ENCODE measurements around the gene SLC2A5.

SLC2A5 gene

DNA sequence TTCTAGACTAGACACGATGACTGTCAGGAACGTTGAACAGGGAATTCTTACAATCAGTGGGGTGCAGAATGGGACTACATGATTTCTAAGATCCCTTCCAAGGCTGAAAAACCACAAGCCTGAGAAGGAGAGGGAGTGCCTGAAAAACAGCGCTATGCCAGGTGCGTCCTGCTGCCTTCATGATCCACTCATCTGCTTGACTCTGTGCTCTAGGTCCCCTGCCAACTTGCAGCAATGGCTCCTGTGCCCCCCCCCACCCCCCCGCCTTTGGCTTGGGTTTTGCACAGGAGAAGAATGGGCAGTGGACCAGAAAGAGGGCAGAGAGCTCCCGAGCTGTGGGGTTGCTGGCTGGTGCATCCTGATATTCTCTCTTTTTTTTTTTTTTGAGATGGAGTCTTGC lies 49.1 kb downstream of the SLC2A5 start:
- H3K9ac ChIP-seq (ENCODE audit: insufficient read length, low read depth): no peak overlapping the region

GRCh38 chr1:9019896-9020295 lies 49.5 kb downstream of the SLC2A5 start:
- no peak for TF ChIP-seq SUZ12 (IDR thresholded peaks at IDR 0.05; ENCODE audit: extremely low read depth, insufficient read depth, insufficient read length)
- no peak for TF ChIP-seq YY1 (IDR thresholded peaks at IDR 0.05; ENCODE audit: insufficient read depth, insufficient read length)
- TF ChIP-seq ZNF274 (IDR thresholded peaks at IDR 0.05; ENCODE audit: low read depth, low read length): no peak
- Histone ChIP-seq H3K27me3 (ENCODE audit: insufficient read depth, insufficient read length) (no peaks in the 10 kb centered on the region), H3K36me3 (ENCODE audit: insufficient read depth, insufficient read length, low read length) (no peaks in the 10 kb centered on the region), H3K4me3 (ENCODE audit: insufficient read length, low read depth) (no peak overlapping the region), H3K4me1 (ENCODE audit: insufficient read depth, insufficient read length) (no peaks in the 10 kb centered on the region), H3K9me3 (ENCODE audit: insufficient read depth, low read length) (no peaks in the 10 kb centered on the region), H3K9ac (ENCODE audit: insufficient read length, low read depth) (no peak overlapping the region)
- DNase-seq (ENCODE audit: low read depth, low spot score): no peak

More for the DNA sequence above, 49.1 kb downstream of the SLC2A5 start:
- Histone ChIP-seq H3K4me1 (ENCODE audit: insufficient read depth, insufficient read length) (no peaks in the 10 kb centered on the region), H3K4me3 (ENCODE audit: insufficient read length, low read depth) (no peak overlapping the region), H3K27me3 (ENCODE audit: insufficient read depth, insufficient read length) (no peaks in the 10 kb centered on the region), H3K9me3 (ENCODE audit: insufficient read depth, low read length) (no peaks in the 10 kb centered on the region), H3K36me3 (ENCODE audit: insufficient read depth, insufficient read length, low read length) (no peaks in the 10 kb centered on the region)
- DNase-seq (ENCODE audit: low read depth, low spot score): no peak
- TF ChIP-seq ZNF274 (IDR thresholded peaks at IDR 0.05; ENCODE audit: low read depth, low read length) (no peak), SUZ12 (IDR thresholded peaks at IDR 0.05; ENCODE audit: extremely low read depth, insufficient read depth, insufficient read length) (no peak), YY1 (IDR thresholded peaks at IDR 0.05; ENCODE audit: insufficient read depth, insufficient read length) (no peak)

DNA sequence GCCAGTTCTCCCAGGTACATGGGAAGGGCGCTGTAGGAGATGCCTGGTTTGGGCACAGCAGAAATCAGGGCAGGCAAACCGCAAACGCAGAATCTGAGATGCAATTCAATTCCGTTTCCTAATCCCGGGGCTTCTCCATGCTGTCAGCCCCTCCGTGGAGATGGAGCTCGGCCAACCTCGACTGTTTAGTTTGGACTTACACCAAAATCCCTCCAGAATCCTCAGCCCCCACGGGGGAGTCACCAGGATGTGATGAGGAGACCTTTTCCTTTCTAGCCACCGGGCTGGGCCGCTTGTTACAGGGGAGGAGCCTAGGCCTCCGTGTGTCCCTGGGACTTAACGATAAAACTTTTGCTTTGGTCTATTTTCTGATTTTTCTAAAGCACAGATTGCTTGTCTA lies 51.1 kb downstream of the SLC2A5 start:
- Histone ChIP-seq H3K27me3 (ENCODE audit: insufficient read depth, insufficient read length) (no peaks in the 10 kb centered on the region), H3K4me1 (ENCODE audit: insufficient read depth, insufficient read length) (no peaks in the 10 kb centered on the region), H3K9ac (ENCODE audit: insufficient read length, low read depth) (peak overlapping the region; percentile 32), H3K9me3 (ENCODE audit: insufficient read depth, low read length) (no peaks in the 10 kb centered on the region), H3K36me3 (ENCODE audit: insufficient read depth, insufficient read length, low read length) (no peaks in the 10 kb centered on the region), H3K4me3 (ENCODE audit: insufficient read length, low read depth) (no peak overlapping the region)
- TF ChIP-seq YY1 (IDR thresholded peaks at IDR 0.05; ENCODE audit: insufficient read depth, insufficient read length) (no peak), ZNF274 (IDR thresholded peaks at IDR 0.05; ENCODE audit: low read depth, low read length) (no peak), SUZ12 (IDR thresholded peaks at IDR 0.05; ENCODE audit: extremely low read depth, insufficient read depth, insufficient read length) (no peak)
- no peak for DNase-seq (ENCODE audit: low read depth, low spot score)

DNA sequence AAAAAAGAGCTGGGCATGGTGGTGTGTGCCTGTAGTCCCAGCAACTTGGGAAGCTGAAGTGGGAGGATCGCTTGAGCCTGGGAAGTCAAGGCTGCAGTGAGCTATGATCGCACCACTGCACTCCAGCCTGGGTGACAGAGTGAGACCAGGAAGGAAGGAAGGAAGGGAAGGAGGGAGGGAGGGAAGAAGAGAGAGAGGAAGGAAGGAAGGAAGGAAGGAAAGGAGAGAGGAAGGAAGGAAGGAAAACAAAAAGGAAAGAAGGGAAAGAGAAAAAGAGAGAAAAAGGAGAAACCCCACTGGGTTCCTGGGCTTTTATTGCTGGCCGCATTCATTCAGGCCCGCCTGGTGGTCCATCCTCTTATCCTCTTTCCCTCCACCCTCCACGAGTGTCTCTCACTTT lies 53.0 kb downstream of the SLC2A5 start:
- DNase-seq (ENCODE audit: low read depth, low spot score): no peak
- H3K4me1 ChIP-seq (ENCODE audit: insufficient read depth, insufficient read length): no peaks in the 10 kb centered on the region
- no peak for TF ChIP-seq YY1 (IDR thresholded peaks at IDR 0.05; ENCODE audit: insufficient read depth, insufficient read length)
- no peaks in the 10 kb centered on the region for H3K9me3 ChIP-seq (ENCODE audit: insufficient read depth, low read length)
- H3K36me3 ChIP-seq (ENCODE audit: insufficient read depth, insufficient read length, low read length): no peaks in the 10 kb centered on the region
- no peaks in the 10 kb centered on the region for H3K27me3 ChIP-seq (ENCODE audit: insufficient read depth, insufficient read length)
- H3K9ac ChIP-seq (ENCODE audit: insufficient read length, low read depth): no peak overlapping the region
- no peak overlapping the region for H3K4me3 ChIP-seq (ENCODE audit: insufficient read length, low read depth)

DNA sequence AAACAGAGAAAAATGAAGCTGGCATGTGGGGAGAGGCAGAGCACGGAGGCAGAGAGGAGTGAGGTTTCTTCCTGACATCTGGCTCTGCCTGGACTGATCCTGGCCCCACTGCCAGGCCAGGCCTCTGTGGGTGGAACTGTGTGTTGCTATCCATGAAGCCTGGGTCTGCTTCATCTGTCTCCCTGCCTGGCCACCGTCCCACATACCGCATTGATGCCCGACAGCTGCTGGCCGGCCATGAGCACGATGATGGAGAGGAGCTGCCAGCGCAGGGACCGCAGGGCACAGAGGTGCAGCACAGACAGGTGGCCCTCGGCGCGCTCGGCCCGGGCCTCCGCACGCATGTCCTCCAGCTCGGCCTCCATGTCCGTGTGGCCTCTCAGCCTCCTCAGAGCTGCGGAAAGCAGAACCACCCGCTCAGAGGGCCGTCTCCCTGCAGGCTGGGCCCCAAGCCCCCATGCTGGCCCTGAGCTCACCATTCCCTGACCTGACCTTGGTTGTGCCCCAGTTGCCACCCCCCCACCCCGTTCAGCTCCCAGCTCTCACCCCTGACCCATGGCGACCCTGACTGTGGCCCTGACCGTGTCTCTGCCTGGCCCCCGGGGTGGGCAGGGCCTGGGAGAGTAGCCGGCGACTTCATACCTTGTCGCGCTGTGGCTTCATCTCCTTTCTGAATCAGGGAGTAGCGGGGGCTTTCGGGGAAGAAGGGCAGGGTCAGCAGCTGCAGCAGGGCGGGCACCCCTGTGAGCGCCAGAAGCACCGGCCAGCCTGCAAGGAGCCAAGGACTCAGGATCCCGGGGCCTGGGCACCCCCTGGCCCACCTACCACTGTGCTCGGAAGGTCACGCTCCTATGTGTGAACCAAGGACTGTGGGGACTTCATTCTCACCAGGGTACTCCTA lies 54.7 kb downstream of the SLC2A5 start:
- Histone ChIP-seq H3K9me3 (ENCODE audit: insufficient read depth, low read length) (no peaks in the 10 kb centered on the region), H3K27me3 (ENCODE audit: insufficient read depth, insufficient read length) (no peaks in the 10 kb centered on the region), H3K9ac (ENCODE audit: insufficient read length, low read depth) (no peak overlapping the region), H3K4me1 (ENCODE audit: insufficient read depth, insufficient read length) (no peaks in the 10 kb centered on the region), H3K4me3 (ENCODE audit: insufficient read length, low read depth) (no peak overlapping the region), H3K36me3 (ENCODE audit: insufficient read depth, insufficient read length, low read length) (no peaks in the 10 kb centered on the region)
- TF ChIP-seq ZNF274 (IDR thresholded peaks at IDR 0.05; ENCODE audit: low read depth, low read length) (no peak), YY1 (IDR thresholded peaks at IDR 0.05; ENCODE audit: insufficient read depth, insufficient read length) (no peak), SUZ12 (IDR thresholded peaks at IDR 0.05; ENCODE audit: extremely low read depth, insufficient read depth, insufficient read length) (no peak)
- DNase-seq (ENCODE audit: low read depth, low spot score): no peak

DNA sequence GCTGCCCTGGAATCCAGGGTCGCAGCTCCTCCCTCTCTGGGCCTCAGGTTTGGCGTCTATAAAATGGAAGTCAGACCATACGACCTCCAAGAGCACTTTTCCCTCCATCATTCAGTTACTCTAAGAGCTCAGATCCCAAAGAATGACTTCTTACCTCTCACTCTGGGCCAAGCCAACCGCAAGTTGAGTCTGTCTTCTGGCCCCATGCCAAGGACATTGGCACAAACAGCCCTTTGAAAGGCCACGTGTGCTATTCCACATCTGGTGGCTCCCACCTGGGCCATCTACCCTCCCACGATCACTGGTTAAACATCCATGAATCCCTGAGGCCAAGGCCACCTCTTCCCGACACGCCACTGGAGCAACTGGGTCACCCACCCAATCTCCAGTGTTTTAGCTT lies 55.6 kb downstream of the SLC2A5 start:
- no peak for DNase-seq (ENCODE audit: low read depth, low spot score)
- Histone ChIP-seq H3K27me3 (ENCODE audit: insufficient read depth, insufficient read length) (no peaks in the 10 kb centered on the region), H3K4me1 (ENCODE audit: insufficient read depth, insufficient read length) (no peaks in the 10 kb centered on the region), H3K9ac (ENCODE audit: insufficient read length, low read depth) (no peak overlapping the region), H3K9me3 (ENCODE audit: insufficient read depth, low read length) (no peaks in the 10 kb centered on the region), H3K4me3 (ENCODE audit: insufficient read length, low read depth) (no peak overlapping the region), H3K36me3 (ENCODE audit: insufficient read depth, insufficient read length, low read length) (no peaks in the 10 kb centered on the region)
- no peak for TF ChIP-seq ZNF274 (IDR thresholded peaks at IDR 0.05; ENCODE audit: low read depth, low read length)
- no peak for TF ChIP-seq YY1 (IDR thresholded peaks at IDR 0.05; ENCODE audit: insufficient read depth, insufficient read length)

- Histone ChIP-seq H3K4me3 (ENCODE audit: insufficient read length, low read depth) (no peak overlapping the region), H3K36me3 (ENCODE audit: insufficient read depth, insufficient read length, low read length) (no peaks in the 10 kb centered on the region), H3K9me3 (ENCODE audit: insufficient read depth, low read length) (no peaks in the 10 kb centered on the region), H3K9ac (ENCODE audit: insufficient read length, low read depth) (no peak overlapping the region), H3K27me3 (ENCODE audit: insufficient read depth, insufficient read length) (no peaks in the 10 kb centered on the region), H3K4me1 (ENCODE audit: insufficient read depth, insufficient read length) (no peaks in the 10 kb centered on the region)
- no peak for TF ChIP-seq ZNF274 (IDR thresholded peaks at IDR 0.05; ENCODE audit: low read depth, low read length)
- no peak for TF ChIP-seq YY1 (IDR thresholded peaks at IDR 0.05; ENCODE audit: insufficient read depth, insufficient read length)
- TF ChIP-seq SUZ12 (IDR thresholded peaks at IDR 0.05; ENCODE audit: extremely low read depth, insufficient read depth, insufficient read length): no peak
- no peak for DNase-seq (ENCODE audit: low read depth, low spot score)
Observed at GRCh38 chr1:9010781-9011323, 58.6 kb downstream of the SLC2A5 start.
